GM21619 (cell line): ENCODE data around the gene GUCY1A1.
"Not testable (repeated sequence)": the region's sequence is repeated elsewhere in the genome, so short reads cannot be mapped to it uniquely, and the experiment has no call there.

Experiments
- ATAC-seq: cut with Tn5 transposase; IDR thresholded peaks from one replicate; pipeline ENCODE4 v1.9.1; 2021; ENCODE audit not compliant: unreplicated experiment

The GUCY1A1 gene, protein sequence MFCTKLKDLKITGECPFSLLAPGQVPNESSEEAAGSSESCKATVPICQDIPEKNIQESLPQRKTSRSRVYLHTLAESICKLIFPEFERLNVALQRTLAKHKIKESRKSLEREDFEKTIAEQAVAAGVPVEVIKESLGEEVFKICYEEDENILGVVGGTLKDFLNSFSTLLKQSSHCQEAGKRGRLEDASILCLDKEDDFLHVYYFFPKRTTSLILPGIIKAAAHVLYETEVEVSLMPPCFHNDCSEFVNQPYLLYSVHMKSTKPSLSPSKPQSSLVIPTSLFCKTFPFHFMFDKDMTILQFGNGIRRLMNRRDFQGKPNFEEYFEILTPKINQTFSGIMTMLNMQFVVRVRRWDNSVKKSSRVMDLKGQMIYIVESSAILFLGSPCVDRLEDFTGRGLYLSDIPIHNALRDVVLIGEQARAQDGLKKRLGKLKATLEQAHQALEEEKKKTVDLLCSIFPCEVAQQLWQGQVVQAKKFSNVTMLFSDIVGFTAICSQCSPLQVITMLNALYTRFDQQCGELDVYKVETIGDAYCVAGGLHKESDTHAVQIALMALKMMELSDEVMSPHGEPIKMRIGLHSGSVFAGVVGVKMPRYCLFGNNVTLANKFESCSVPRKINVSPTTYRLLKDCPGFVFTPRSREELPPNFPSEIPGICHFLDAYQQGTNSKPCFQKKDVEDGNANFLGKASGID

DNA sequence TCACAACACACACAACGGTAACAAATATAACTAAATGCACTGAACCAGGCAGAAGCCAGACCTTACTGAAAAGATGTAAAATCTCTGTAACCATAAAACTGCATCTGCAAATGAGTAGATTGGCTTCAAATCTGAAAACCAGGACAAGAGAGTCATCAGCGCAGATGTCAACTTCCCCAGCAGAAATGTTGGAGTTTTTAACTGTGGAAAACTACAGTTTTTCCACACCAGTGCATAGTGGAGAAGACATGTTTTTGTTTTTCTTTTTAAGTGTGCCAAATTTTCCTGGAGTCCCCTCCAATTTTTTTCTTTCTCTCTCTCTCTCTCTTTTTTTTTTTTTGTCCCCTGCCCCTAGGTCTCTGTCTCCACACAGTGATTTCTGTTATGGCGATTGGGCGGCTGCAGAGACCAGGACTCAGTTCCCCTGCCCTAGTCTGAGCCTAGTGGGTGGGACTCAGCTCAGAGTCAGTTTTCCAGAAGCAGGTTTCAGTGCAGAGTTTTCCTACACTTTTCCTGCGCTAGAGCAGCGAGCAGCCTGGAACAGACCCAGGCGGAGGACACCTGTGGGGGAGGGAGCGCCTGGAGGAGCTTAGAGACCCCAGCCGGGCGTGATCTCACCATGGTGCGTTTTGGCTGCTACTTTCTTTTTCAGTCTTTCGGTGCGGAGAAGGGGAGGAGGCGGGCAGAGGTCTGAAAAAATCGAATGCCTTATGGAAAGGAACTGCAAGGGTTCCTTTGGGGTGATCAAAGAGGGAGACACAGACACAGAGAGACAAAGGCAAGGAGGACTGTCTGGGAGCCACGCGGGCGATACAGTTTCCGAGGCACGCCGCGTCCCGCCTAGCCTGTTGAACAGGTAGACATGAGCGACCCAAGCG lies at the start of gene GUCY1A1:
Gene GUCY1A1, plus strand, starts transcription at position 505 of the 878 bp plus-strand sequence. CDS start 30,020 bp downstream, outside the sequence.
- ATAC-seq: peak; percentile 41

DNA sequence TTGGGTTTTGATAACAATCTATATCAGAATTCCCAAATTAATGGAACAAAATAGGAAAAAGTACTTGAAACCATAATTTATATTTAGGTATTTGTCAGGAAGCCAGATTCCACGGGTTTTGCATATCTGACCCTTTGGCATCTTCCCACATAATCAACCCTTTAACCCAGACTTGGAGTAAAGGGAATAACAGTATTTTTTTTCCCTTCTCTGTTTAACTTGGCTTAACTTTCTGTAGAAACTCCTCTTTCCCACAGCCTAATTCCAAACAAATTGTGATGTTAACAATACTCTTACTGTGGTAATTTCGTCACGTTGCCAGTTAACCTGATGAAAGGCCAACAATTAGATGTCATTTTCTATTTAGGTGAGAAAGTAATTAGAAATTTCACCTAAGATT lies 49.4 kb upstream of the GUCY1A1 start:
- ATAC-seq: no peak

DNA sequence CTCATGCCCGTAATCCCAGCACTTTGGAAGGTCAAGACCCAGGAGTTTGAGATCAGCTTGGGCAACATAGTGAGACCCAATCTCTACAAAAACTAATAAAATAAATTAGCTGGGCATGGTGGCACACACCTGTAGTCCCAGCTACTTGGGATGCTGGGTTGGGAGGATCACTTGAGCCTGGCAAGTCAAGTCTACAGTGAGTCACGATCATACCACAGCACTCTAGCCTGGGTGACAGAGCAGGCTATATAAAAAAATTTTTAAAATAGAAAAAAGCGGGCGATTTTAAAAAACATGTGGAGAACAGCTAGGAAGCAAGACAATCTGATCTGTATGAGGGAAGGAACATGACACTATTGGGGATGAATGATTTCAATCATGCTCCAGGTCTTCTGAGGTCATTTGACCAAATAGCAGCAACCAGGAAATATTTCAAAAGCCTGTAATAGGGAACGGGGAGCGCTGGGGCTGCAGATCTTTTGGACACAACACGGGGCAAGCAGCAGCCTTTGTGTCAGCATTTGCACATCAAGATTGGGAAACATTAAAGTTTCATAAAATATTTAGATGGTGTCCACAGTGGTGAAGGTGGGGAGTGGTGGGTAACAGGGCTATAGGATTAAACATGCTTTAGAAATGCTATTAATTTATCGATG lies 48.3 kb upstream of the GUCY1A1 start:
- ATAC-seq: no peak

DNA sequence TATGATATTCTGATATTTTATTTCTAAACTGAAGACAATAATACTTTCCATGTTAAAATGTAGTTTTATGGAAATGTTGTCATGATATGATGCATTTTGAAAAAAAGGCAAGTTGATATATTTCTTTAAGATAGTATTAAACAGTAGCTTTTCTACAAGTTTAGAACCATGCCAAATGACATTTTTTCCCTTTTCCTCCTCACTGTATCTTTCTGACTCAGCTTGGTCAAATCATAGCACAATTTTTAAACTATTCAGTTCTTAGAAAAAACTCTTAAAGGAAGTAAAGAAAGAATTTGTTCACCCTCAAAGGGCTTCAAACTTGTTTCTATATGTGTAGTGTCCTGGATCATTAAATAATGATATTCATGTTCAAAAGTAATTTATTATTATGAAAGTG lies 46.0 kb upstream of the GUCY1A1 start:
- no peak for ATAC-seq

DNA sequence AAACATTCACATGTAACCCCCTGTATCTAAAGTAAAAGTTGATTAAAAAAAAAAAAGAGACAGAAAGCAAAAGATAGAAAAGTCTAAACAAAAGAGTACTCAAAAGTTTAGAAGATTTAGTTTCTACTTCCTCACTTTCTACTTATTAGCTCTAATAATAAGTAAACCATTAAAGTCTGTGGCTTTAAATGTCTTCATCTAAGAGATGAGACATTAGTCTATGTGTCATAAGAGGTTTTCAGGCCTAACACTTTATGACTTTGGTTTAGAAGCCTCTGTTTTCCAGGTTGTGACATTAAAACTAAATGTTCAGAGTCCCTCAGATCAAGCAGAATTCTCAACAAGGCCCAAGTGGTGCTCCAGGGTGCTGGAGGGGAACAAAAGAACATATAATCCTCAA lies 42.2 kb upstream of the GUCY1A1 start:
- peak; percentile 99 for ATAC-seq

DNA sequence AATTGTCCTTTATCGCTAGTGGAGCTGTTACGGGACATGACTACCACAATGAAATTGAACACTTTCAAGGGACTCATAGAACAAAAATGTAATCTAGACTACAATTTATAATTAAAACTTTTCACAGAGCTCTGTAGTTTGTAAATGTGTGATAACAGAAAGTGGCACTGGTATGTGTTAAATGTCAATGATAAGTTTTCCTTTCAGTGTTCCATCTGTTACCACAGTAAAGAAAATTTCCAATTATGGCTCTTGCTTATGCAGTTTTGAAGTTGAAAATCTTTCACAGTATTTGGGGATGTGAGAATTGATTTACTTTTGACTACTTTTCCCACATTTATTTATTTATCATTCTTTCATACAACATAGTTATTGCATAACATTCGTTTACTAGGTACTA lies 40.1 kb upstream of the GUCY1A1 start:
- no peak for ATAC-seq

DNA sequence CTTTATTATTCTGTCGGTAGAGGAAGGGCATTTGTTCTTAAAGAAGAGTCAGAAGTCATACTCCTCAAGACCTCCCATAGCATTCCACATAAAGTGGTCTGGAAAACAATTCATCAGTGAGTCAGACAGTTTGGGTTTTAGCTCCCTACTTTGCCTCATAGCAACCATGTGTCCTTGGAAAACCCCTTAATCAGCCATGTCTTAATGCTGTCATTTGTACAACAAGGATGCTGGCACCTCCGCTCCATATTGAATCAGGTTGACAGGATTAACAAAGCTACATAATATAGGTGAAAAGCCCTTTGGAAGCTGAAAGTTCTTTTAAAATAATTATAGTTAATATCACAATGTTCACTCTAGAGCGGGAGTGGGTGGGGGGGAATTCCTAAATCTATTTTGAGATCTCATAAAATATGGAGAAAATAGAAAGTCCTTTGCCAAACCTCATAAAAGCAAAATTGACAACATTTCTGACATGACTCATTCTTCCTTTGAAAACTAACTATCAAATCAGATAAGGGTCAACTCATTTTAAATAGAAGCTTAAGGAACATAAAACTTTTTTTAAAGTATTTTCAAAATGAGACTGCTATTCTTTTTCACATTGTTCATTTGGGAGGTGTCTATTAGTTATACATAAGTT lies 37.3 kb upstream of the GUCY1A1 start:
- ATAC-seq: no peak

DNA sequence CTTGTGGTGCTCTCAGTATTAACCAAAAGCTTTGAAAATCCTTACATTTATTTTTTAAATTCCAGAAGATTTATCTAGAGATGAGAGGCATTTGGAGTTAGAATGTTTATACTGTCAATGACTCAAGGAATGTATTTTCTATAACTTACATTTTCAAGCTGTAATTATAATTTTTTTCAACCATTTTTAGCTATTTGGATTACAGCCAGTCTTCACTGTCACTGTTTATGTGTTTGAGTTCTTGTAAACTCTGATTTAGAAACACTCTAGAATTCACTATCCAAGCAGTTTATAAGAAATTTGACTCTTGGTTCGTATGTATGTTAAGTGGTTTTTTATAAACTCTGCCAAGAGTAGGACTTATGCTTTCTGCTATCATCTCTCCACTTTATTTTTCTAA lies 36.7 kb upstream of the GUCY1A1 start:
- ATAC-seq: no peak

DNA sequence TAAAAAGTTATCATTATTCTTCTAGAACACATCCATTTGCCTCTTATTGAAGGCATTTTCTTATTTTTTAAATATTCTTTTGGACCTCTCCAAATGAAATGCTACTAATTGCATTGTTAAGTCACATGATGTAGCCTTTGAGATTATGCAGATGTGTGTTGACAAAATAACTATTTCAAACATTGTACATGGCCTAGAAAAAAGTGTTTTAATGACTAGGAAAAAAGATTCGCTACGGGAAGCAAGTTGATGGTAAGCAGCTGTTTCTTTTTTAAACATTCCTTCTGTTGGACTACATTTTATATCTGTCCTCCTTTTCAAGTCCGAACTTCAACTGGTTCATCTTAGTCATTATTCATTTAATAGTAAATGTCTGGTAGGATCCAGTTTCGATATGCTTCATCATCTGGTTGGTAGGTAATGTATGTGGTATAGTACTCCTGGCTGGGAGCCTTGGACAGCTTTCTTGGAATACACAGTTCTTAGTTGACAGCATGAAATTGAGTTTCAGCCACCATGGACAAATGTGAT lies 34.3 kb upstream of the GUCY1A1 start:
- ATAC-seq: no peak

DNA sequence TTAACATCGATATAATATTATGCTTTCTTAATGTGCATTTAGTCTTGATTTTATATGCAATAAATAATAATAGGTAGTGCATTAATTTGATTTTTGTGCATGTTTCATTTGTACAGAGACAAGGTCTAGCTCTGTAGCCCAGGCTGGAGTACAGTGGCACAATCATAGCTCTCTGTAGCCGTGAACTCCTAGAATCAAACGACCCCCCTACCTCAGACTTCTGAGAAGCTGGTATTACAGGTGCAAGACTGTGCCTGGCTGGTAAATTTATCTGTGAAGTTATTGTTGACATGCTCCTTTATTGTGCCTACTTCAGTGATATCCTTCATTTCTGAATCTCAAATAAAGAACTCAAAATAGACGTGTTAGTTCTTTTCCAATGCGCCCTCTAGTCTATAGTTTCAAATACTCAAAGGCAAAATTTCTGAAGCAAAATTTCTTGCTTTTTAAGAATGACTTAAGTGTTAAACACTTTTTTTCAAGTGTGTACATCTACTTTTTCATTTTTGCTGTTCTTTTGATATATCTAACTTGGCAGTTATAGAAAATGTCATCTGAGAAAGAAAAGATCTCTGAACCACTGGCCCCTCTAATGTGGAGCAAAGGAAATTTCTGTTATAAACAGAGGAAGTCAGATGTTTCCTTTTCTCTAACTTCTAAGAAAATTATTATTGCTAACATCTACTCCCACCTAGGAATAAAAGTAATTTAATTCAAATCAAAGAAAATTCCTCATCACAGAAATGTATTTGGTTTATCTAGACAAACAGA lies 28.3 kb upstream of the GUCY1A1 start:
- ATAC-seq: no peak

DNA sequence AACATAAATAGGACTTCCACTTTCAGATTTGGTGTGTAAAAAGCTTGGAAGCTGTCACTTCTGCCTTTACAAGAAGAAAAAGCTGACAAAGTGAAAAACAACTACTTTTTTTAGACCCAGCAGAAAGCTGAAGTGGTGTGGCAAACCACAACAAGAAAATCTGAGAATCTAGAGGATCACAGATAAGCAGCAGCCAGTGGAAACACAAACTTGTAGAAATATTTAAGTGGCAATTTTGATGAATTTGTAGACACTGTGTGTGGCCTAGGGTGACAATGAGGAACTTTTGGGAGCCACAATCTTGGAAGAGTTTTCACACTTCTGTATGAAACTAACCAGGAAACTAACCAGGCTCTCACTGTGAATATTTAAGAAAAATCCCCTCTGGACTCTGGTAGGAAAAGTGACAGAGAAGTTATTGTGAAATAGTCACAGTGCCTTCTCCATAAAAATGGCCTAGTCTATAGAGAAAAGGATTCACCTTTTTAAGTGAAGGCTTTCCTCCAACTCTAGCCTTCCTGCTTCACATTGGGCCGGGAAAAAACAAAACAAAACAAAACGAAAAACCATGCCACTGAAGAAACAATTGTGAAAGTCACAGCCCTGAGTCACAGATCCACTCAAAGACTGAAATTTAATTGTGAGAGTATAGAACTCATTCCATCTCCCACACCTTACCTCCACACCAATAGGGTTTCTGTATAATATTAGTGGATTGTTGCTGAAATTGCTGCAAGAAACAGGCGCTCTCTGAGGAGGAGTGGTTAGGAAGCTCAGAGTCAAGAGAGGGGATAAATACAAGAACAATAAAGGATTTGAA lies 26.7 kb upstream of the GUCY1A1 start:
- ATAC-seq: peak; percentile 91

DNA sequence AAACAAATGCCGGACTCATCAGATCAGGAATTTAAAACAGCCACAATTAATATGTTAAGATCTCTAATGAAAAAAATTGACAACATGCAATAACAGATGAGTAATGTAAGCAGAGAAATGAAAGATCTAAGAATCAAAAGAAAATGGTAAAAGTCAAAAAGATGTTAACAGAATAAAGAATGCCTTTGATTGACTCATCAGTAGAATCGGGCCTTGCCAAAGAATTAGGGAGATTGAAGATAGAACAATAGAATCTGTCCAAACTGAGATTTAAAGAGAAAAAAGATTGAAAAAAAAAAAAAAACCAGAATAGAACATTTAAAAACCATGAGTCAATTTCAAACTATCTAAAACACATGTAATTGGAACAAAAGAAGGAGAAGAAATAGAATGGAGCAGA lies 25.9 kb upstream of the GUCY1A1 start:
- ATAC-seq: no peak

DNA sequence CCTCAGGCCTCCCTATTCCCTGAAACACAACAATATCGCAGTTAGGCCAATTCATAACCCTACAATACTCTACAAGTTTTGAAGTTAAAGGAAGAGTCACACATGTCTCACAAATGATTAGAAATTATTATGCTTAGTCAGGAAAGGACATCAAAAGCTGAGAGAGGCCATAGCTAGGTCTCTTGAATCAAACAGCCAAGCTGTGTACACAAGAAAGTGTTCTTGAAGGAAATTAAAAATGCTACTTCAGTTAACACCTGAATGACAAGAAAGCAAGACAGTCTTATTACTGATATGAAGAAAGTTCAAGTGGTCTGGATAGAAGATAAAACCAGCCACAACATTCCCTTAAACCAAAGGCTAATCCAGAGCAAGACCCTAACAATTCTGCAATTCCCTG lies 23.6 kb upstream of the GUCY1A1 start:
- ATAC-seq: no peak

DNA sequence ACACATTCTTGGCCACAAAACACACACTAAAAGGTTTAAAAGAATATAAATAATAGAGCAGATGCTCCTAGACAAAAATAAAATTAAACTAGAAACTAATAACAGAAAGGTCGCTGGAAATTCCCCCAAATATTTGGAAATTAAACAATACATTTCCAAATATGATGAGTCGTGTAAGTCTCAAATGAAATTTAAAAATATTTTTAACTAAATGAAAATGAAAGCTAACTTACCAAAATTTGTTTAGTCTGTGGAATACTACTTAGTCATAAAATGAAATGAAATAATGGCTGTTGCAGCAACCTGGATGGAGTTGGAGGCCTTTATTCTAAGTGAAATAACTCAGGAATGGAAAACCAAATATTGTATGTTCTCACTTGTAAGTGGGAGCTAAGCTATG lies 20.6 kb upstream of the GUCY1A1 start:
- no peak for ATAC-seq

DNA sequence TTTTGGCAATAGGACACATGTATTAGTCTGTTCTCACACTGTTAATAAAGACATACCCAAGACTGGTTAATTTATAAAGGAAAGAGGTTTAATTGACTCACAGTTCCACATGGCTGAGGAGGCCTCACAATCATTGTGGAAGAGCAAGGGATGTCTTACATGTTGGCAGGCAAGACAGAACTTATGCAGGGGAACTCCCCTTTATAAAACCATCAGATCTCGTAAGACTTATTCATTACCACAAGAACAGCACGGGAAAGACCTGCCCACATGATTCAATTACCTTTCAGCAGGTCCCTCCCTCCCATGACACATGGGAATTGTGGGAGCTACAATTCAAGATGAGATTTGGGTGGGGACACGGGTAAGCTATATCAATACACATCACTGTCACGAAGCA lies 15.9 kb upstream of the GUCY1A1 start:
- not testable (repeated sequence) for ATAC-seq

DNA sequence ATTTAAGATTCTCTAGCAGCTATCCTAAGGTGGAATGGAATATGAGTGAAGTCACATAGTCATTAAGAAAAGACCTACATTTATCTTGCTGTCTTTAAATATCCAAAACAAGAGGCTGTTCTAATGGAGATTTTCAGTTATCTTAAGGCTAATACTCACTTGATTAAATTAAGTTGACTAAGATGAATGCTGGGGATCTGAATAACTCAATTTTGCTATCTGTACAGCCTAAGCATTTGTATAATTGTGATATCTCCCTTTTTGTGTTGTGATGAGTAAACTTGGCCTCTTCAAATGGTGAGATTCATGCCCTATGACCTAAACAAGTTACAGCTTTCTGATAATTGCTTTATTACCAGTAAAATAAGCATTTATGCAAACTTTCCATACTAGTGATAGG lies 13.6 kb upstream of the GUCY1A1 start:
- ATAC-seq: no peak

DNA sequence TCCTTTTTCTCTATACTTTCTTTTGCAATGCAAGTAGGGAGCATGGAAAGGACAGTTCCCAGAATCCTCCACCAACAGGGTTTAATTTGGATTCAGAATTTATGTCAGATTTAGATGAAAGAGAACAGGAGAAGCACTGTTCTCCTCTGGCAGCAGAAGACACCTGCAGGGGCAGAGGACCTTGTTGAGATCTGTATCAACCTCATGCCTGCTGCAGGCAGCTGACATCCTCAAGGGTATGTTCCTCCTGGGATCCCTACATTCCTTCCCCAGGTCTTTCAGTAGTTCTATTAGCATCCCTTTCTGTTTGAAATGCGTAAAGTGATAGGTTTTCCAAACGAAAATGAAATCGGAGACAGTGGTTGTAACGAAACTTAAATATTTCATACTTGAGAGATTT lies 10.6 kb upstream of the GUCY1A1 start:
- ATAC-seq: no peak

DNA sequence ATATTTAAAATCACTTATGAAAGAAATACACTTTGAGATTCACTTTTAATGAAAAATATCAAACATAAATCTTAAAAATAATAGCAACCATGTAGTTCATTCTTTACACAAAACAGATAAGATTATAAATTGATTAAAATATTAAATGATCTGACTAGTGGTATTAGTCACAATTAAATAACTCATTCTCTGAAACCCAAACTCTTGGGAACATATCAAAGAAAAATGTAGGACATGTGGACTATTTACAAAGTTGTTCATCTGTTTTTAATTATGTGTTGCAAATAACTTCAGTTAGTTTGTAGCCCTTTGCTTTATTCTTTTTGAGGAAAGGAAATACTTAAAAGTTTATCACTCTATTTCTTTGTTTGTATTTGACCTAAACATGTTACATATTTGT lies 9.5 kb upstream of the GUCY1A1 start:
- no peak for ATAC-seq
